IPS-20b (cell line): ENCODE measurements around the gene TRPC6.

Experiments
- H3K27ac ChIP-seq: one replicate; pipeline ENCODE4 v1.5.1; 2013; ENCODE audit warnings: low read length
- H3K27me3 ChIP-seq: 2 replicates; pipeline ENCODE4 v1.6.1; 2013; ENCODE audit warnings: mild to moderate bottlenecking, low read length, inconsistent platforms; ENCODE audit not compliant: insufficient read depth
- H3K36me3 ChIP-seq: 2 replicates; pipeline ENCODE4 v1.6.1; 2013; ENCODE audit warnings: low read depth, mild to moderate bottlenecking, inconsistent platforms, low read length, moderate library complexity; ENCODE audit not compliant: insufficient read depth
- H3K4me1 ChIP-seq: 2 replicates; pipeline ENCODE4 v1.6.1; 2013; ENCODE audit warnings: mild to moderate bottlenecking, control low read depth, inconsistent platforms, low read length, moderate library complexity; ENCODE audit not compliant: insufficient read depth
- H3K4me3 ChIP-seq: 2 replicates; pipeline ENCODE4 v1.5.1; 2013; ENCODE audit warnings: mild to moderate bottlenecking, low read length, inconsistent platforms
- H3K9ac ChIP-seq: 2 replicates; pipeline ENCODE4 v1.6.1; 2013; ENCODE audit warnings: low read depth, mild to moderate bottlenecking, inconsistent platforms, low read length, moderate library complexity
- H3K9me3 ChIP-seq: 2 replicates; pipeline ENCODE4 v1.6.1; 2013; ENCODE audit warnings: mild to moderate bottlenecking, low read depth, low read length, inconsistent platforms; ENCODE audit not compliant: insufficient read depth

The TRPC6 gene

DNA sequence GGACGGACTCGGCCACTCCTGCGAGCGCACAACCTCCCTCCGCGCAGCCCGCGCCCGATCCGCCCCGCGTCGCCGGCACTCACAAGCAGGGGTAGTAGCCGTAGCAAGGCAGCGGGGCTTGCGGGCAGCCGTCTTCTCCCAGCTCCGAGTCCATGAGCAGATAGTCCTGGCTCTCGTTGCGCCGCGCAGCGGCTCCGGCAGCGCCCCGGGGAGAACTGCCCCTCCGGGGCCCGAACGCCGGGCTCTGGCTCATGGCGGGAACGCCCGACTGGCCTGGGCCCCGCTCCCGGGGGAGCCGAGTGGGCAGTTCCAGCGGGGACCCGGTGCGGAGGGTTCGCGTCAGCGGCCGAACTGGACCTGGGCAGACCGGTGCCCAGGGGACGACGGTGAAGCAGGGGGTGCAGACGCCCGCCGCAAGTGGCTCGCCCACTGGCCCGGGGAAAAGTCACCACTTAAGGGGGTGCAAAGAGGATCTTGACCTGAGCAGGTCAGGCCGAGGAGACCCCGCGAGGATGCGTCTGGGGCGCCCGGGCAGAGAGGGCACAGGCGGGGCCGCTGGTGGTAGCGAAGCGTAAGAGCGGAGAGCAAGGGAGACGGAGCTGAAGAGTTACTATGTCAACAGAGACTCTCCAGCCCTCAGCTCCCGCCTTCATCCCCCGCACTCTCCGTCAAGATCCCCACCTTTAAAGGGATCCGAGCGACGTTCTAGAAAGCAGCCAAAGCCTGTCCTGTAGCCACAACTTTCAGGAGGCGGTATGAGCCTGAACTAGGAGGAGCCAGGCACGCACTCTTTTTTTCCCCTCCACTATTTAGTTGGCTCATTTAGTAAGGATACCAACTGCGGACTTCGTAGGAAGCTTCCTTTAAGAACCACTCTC lies at the start of gene TRPC6:
Gene TRPC6 (minus strand): TSS at position 757 of the 878 bp plus-strand sequence. CDS start 504 bp downstream, at position 253.
- Histone ChIP-seq H3K4me1 (peaks cover 4% of the 10 kb centered on the region; the same call in 1 of the 2 replicates), H3K36me3 (no peaks in the 10 kb centered on the region), H3K9ac (peak within 1 kb of the TSS; percentile 16; the same call in 1 of the 2 replicates), H3K9me3 (no peaks in the 10 kb centered on the region; the same call in 1 of the 2 replicates), H3K27ac (no peak within 1 kb of the TSS), H3K27me3 (peaks cover 55% of the 10 kb centered on the region), H3K4me3 (peak within 1 kb of the TSS; percentile 87)

DNA sequence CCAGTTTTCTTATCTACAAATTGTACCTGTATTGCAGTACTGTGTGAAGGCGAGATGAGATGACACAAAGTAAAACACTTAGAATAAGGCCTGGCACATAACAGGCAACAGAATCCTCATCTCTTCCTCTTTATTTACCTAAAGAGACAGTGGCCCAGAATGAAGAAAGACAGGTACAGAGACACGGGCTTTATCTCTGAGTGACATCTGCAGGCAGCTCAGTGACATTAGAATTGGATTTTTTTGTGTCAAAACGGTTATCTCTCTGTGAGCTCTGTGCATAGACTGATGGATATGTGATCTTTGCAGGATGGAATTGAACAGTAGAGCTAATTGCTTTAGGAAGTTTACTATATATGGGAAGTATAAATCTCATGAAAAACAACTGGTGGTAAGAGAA lies 36.2 kb upstream of the TRPC6 start:
- H3K9ac ChIP-seq: no peak overlapping the region
- H3K4me1 ChIP-seq: no peaks in the 10 kb centered on the region
- no peak overlapping the region for H3K4me3 ChIP-seq
- H3K36me3 ChIP-seq: no peaks in the 10 kb centered on the region
- H3K27ac ChIP-seq: no peak overlapping the region
- no peaks in the 10 kb centered on the region for H3K9me3 ChIP-seq
- no peaks in the 10 kb centered on the region for H3K27me3 ChIP-seq

DNA sequence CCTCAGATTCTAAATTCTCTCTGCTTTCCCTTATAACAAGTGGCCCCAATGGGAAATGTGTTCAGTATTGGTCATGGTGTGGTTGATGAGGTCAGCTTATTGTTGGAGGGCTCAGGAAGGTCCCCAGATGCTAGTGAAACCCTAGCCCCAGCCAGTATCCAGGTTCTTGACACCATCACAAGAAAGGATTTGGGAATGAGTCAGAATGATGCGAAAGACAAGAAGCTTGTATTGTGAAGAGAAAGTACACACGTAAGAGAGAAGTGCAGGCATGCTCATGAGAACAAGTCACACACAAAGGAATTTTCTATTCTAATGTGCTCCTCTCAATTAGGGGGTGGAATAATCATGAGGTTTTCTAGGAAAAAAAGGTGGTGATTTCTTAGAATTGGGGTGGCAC lies 34.9 kb upstream of the TRPC6 start:
- no peak overlapping the region for H3K27ac ChIP-seq
- H3K4me1 ChIP-seq: no peaks in the 10 kb centered on the region
- H3K9ac ChIP-seq: no peak overlapping the region
- no peaks in the 10 kb centered on the region for H3K9me3 ChIP-seq
- no peaks in the 10 kb centered on the region for H3K27me3 ChIP-seq
- no peak overlapping the region for H3K4me3 ChIP-seq
- no peaks in the 10 kb centered on the region for H3K36me3 ChIP-seq

- H3K27me3 ChIP-seq: no peaks in the 10 kb centered on the region
- H3K9ac ChIP-seq: no peak overlapping the region
- H3K9me3 ChIP-seq: no peaks in the 10 kb centered on the region
- H3K27ac ChIP-seq: no peak overlapping the region
- H3K36me3 ChIP-seq: no peaks in the 10 kb centered on the region
- no peak overlapping the region for H3K4me3 ChIP-seq
- H3K4me1 ChIP-seq: no peaks in the 10 kb centered on the region
These were observed 34.0 kb upstream of the TRPC6 start for GRCh38 chr11:101617735-101618332.

DNA sequence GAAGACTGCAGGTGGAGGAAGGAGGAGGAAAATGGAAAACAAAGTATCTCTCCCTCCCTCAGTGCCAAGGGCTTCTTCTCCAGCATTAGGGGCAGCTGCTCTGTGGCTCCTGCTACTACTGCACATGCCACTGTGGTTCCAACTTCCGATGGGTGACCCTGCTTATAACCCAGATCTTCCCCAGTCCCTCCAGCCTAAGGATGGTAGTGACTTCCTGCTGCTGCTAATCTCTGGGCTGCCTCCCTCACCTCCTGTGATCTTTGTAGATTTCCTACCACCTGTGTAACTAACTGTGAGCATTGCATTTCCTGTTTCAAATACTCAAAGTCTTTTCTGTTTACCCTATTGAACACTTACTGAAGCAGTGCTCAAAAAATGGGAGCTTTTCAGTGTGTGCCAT lies 28.7 kb upstream of the TRPC6 start:
- H3K4me3 ChIP-seq: no peak overlapping the region
- H3K9ac ChIP-seq: no peak overlapping the region
- no peaks in the 10 kb centered on the region for H3K36me3 ChIP-seq
- peaks cover 13% of the 10 kb centered on the region for H3K4me1 ChIP-seq
- no peaks in the 10 kb centered on the region for H3K27me3 ChIP-seq
- no peaks in the 10 kb centered on the region for H3K9me3 ChIP-seq
- no peak overlapping the region for H3K27ac ChIP-seq

- no peaks in the 10 kb centered on the region for H3K36me3 ChIP-seq
- H3K27ac ChIP-seq: no peak overlapping the region
- H3K27me3 ChIP-seq: no peaks in the 10 kb centered on the region
- H3K9ac ChIP-seq: no peak overlapping the region
- H3K4me1 ChIP-seq: no peaks in the 10 kb centered on the region
- no peaks in the 10 kb centered on the region for H3K9me3 ChIP-seq
- H3K4me3 ChIP-seq: no peak overlapping the region
These were observed 17.1 kb upstream of the TRPC6 start for GRCh38 chr11:101600924-101601323.

GRCh38 chr11:101586965-101587364 lies 3.2 kb upstream of the TRPC6 start:
- Histone ChIP-seq H3K36me3 (no peaks in the 10 kb centered on the region), H3K27ac (no peak overlapping the region), H3K4me1 (peaks cover 4% of the 10 kb centered on the region; the same call in 1 of the 2 replicates), H3K9ac (no peak overlapping the region), H3K4me3 (no peak overlapping the region), H3K9me3 (no peaks in the 10 kb centered on the region), H3K27me3 (peaks cover 40% of the 10 kb centered on the region)

DNA sequence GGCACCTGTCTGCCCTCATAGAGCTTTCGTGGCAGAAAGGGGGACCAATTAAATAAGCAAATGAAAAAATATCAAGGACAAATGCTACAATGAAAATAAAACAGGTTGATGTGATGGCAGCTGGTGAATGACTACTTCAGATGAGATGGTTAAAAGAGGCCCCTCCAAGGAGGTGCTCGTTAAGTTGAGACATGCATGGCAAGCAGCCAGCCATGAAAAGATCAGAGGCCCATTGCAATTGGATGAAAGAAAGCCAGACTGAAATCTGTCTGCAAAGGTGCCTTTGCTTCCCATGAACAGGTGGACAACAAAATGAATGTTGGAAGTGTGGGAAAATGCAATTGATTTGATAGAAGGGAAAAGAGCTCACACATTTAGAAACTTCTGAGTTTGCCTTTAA lies 848 bp upstream of the TRPC6 start:
- Histone ChIP-seq H3K27me3 (peaks cover 55% of the 10 kb centered on the region), H3K36me3 (no peaks in the 10 kb centered on the region), H3K4me3 (no peak overlapping the region), H3K9ac (no peak overlapping the region), H3K27ac (no peak overlapping the region), H3K9me3 (no peaks in the 10 kb centered on the region), H3K4me1 (peaks cover 4% of the 10 kb centered on the region; the same call in 1 of the 2 replicates)

DNA sequence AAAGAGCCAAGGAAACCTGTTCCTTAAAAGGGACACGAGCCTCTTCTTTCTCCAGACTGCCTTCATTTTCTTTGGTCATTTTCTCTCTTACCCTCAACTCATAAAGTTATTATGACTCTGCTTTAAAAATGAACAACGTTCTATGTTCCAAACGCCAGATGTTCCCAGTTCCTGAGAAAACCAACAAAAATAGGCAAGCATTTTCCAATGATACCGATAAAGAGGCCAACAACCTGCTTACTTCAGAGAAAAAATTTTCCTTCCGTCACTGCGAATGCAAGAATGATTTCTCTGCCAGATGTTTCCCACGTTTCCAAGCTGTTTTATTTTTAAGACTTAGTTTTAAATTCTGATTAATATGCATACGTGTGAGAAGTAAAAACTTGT lies 315 bp upstream of the TRPC6 start:
- Histone ChIP-seq H3K36me3 (no peaks in the 10 kb centered on the region), H3K27ac (no peak overlapping the region), H3K9me3 (no peaks in the 10 kb centered on the region; the same call in 1 of the 2 replicates), H3K4me3 (peak overlapping the region; percentile 87), H3K4me1 (peaks cover 4% of the 10 kb centered on the region; the same call in 1 of the 2 replicates), H3K27me3 (peaks cover 55% of the 10 kb centered on the region), H3K9ac (0 out of 2 replicates have a peak overlapping the region, but pooled peaks have one; percentile 2)

DNA sequence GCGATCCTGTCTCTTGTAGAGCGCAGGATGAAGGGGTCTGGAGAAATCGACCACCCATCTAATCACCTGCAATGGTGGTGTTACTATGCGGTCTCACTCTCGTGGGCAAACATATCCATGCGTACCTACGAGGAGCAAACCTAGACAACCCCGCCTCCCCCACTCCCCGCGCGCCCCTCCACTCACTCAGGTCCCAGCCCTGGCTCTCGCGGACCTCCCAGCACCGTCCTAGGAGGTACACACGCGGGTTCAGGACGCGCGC lies 887 bp downstream of the TRPC6 start:
- Histone ChIP-seq H3K4me1 (peaks cover 4% of the 10 kb centered on the region; the same call in 1 of the 2 replicates), H3K27ac (no peak overlapping the region), H3K4me3 (peak overlapping the region; percentile 87), H3K36me3 (no peaks in the 10 kb centered on the region), H3K9ac (0 out of 2 replicates have a peak overlapping the region, but pooled peaks have one; percentile 16), H3K9me3 (no peaks in the 10 kb centered on the region; the same call in 1 of the 2 replicates), H3K27me3 (peaks cover 55% of the 10 kb centered on the region)

DNA sequence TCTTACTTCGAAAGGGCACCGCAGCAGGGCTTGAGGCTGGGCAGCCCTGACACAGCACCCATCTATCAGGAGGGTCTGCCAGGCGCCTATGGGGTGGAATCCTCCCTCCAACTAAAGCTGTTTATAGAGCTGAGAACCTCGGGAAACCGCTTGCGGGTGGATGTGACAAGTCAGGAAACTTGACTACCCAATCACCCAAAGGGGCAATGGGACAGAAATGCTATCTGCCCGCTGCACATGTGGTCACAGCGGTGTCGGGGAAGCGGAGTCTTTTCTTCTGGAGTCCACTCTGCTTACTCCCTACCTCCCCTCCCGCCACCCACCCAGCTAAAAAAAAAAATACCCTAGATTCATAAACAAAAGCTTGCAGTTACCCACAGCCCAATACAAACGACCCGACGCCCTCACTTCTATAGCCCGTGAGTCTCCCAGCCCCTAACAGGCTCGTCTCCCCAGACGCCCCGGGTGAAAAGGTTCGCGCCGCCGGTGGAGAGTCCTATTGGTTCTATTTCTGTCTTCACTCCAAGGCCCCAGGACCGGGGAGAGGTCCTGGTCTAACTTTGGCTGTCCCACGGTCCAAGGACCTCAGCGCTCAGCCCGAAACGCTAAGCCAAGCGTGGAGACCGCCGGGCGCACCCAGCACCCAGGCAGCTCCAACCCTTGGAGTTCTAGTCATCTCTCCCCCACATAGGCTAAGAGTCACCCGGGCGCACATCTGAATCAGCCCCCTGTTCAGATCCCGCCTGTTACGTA lies 1.4 kb downstream of the TRPC6 start:
- Histone ChIP-seq H3K4me1 (peaks cover 4% of the 10 kb centered on the region; the same call in 1 of the 2 replicates), H3K27ac (no peak overlapping the region), H3K9ac (0 out of 2 replicates have a peak overlapping the region, but pooled peaks have one; percentile 16), H3K4me3 (peak overlapping the region; percentile 87), H3K27me3 (peaks cover 55% of the 10 kb centered on the region), H3K9me3 (no peaks in the 10 kb centered on the region; the same call in 1 of the 2 replicates), H3K36me3 (no peaks in the 10 kb centered on the region)
